ENCODE results near the gene PIK3R5.

PIK3R5 gene

DNA sequence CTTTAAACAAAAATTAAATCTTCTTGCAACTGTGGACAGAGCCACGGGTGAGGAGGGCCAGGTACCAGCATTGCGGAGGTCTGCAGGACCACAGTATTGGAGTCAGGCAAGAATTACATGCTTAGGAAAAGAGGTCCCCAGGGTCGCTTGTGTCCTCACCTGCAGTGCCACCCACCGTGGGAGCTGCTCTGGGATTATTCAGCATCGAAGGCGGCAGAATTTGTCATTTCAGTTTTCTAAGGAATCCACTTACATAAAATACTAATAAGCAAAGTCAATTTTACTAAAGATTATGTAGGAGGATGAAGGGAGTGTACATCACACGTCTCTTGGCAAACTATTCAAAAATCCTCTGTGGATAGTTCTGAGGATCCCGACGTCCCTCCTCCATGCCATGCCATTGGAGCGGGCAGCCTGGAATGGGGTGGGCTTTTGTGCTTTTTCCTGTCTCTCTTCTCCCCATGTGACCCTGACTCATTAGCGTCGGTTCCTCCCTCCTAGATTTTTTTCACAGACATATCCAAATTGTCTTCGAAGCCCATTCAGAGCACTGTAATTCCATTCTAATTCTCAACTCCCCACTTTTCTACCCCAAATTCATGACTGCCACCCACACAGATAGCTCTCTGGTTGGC is 95.0 kb downstream of the PIK3R5 start:
- Histone ChIP-seq H3K27ac (ENCODE audit: low read depth, low read length) (no peak overlapping the region), H3K4me2 (ENCODE audit: low read depth, low read length, poor library complexity, severe bottlenecking) (no peak overlapping the region), H3K79me2 (ENCODE audit: insufficient read depth, low read length) (no peaks in the 10 kb centered on the region), H3K9me2 (replicated peaks; ENCODE audit: insufficient read depth, low read length) (no peaks in the 10 kb centered on the region), H3K27me3 (ENCODE audit: low read length) (no peaks in the 10 kb centered on the region), H3K4me3 (ENCODE audit: insufficient read depth, low read length, poor library complexity, severe bottlenecking) (no peak overlapping the region), H2AFZ (ENCODE audit: low read depth, low read length, severe bottlenecking) (no peak overlapping the region), H3F3A (ENCODE audit: insufficient read depth) (no peaks in the 10 kb centered on the region), H3K9me3 (ENCODE audit: insufficient read depth, low read length) (no peaks in the 10 kb centered on the region), H4K20me1 (ENCODE audit: low read depth, low read length) (no peaks in the 10 kb centered on the region), H3K9ac (ENCODE audit: low read length) (no peak overlapping the region), H3K36me3 (ENCODE audit: low read length) (no peaks in the 10 kb centered on the region)
- no peak for TF ChIP-seq EZH2phosphoT487 (conservative IDR thresholded peaks at IDR 0.05; ENCODE audit: low read length)
- TF ChIP-seq, protein P1, sequence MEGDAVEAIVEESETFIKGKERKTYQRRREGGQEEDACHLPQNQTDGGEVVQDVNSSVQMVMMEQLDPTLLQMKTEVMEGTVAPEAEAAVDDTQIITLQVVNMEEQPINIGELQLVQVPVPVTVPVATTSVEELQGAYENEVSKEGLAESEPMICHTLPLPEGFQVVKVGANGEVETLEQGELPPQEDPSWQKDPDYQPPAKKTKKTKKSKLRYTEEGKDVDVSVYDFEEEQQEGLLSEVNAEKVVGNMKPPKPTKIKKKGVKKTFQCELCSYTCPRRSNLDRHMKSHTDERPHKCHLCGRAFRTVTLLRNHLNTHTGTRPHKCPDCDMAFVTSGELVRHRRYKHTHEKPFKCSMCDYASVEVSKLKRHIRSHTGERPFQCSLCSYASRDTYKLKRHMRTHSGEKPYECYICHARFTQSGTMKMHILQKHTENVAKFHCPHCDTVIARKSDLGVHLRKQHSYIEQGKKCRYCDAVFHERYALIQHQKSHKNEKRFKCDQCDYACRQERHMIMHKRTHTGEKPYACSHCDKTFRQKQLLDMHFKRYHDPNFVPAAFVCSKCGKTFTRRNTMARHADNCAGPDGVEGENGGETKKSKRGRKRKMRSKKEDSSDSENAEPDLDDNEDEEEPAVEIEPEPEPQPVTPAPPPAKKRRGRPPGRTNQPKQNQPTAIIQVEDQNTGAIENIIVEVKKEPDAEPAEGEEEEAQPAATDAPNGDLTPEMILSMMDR (IDR thresholded peaks at IDR 0.05; ENCODE audit: insufficient read depth, low read length, poor library complexity, severe bottlenecking) = no peak

DNA sequence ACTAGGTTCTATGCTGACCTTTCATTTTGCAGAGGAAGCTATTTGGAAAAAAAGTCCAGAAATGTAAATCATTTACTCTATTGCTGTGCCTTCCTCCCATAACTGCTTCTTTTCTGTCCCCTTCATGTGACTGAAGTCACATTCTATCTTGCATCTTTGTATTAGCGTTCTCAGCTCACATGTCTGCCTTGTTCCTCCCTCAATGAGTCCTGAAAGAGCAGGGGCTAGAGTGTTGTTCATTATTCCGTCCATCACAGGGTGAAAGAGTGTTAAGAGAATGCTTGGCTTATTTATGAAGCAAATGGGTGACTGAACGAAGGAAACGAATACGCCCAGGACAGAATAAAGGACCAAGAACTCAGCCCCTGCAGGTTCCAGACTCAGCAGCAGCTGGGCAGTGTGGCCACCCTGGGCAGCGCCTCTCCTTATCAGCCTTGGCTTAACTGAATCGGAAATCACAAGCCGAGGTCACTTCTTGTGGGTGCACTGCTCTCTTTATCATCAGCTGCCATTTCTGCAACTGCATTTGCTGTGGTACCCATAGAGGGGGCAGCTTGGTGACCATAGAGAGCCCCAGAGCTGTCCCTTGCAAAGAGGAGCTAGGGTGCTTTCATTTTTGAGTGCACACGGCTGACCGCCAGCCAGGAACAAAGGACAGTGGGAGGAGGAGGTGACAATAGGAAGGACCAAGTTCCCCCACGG is 96.2 kb downstream of the PIK3R5 start:
- Histone ChIP-seq H3F3A (ENCODE audit: insufficient read depth) (no peaks in the 10 kb centered on the region), H3K4me3 (ENCODE audit: insufficient read depth, low read length, poor library complexity, severe bottlenecking) (no peak overlapping the region), H3K9ac (ENCODE audit: low read length) (no peak overlapping the region), H3K9me2 (replicated peaks; ENCODE audit: insufficient read depth, low read length) (no peaks in the 10 kb centered on the region), H4K20me1 (ENCODE audit: low read depth, low read length) (no peaks in the 10 kb centered on the region), H3K9me3 (ENCODE audit: insufficient read depth, low read length) (no peaks in the 10 kb centered on the region), H3K27me3 (ENCODE audit: low read length) (no peaks in the 10 kb centered on the region), H2AFZ (ENCODE audit: low read depth, low read length, severe bottlenecking) (no peak overlapping the region), H3K4me2 (ENCODE audit: low read depth, low read length, poor library complexity, severe bottlenecking) (no peak overlapping the region), H3K79me2 (ENCODE audit: insufficient read depth, low read length) (no peaks in the 10 kb centered on the region), H3K36me3 (ENCODE audit: low read length) (no peaks in the 10 kb centered on the region), H3K27ac (ENCODE audit: low read depth, low read length) (no peak overlapping the region)
- TF ChIP-seq, protein P1 (IDR thresholded peaks at IDR 0.05; ENCODE audit: insufficient read depth, low read length, poor library complexity, severe bottlenecking) = no peak
- TF ChIP-seq EZH2phosphoT487 (conservative IDR thresholded peaks at IDR 0.05; ENCODE audit: low read length) = no peak

DNA sequence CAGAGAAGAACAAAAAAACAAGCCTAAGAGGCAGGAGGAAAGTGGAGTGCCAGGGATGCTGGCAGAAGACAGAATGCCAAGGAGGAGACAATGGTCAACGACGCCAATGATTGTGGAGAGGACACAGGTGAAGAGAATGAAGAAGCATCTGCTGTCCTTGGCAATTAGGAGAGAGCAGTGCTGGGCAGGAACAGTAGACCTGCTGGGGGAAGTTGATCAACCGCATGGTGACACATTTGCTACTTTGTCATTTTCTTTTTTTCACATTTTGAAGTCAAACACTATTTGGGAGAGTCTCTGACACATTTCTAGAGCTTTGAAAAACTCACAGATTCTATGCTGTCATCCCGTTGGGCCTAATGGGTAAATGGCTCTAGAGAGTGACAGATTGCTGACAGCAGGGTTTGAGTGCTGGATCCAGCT is 97.0 kb downstream of the PIK3R5 start:
- TF ChIP-seq, protein P1 (IDR thresholded peaks at IDR 0.05; ENCODE audit: insufficient read depth, low read length, poor library complexity, severe bottlenecking) = no peak
- no peak for TF ChIP-seq EZH2phosphoT487 (conservative IDR thresholded peaks at IDR 0.05; ENCODE audit: low read length)

More for the DNA sequence above, 97.0 kb downstream of the PIK3R5 start:
- H3K79me2 ChIP-seq (ENCODE audit: insufficient read depth, low read length) = no peaks in the 10 kb centered on the region
- H3K9me2 ChIP-seq (replicated peaks; ENCODE audit: insufficient read depth, low read length) = no peaks in the 10 kb centered on the region
- no peak overlapping the region for H3K4me3 ChIP-seq (ENCODE audit: insufficient read depth, low read length, poor library complexity, severe bottlenecking)
- H3K4me2 ChIP-seq (ENCODE audit: low read depth, low read length, poor library complexity, severe bottlenecking) = no peak overlapping the region
- no peak overlapping the region for H3K9ac ChIP-seq (ENCODE audit: low read length)
- H2AFZ ChIP-seq (ENCODE audit: low read depth, low read length, severe bottlenecking) = no peak overlapping the region
- H3K36me3 ChIP-seq (ENCODE audit: low read length) = no peaks in the 10 kb centered on the region
- H3K9me3 ChIP-seq (ENCODE audit: insufficient read depth, low read length) = no peaks in the 10 kb centered on the region
- H3K27me3 ChIP-seq (ENCODE audit: low read length) = no peaks in the 10 kb centered on the region
- H3F3A ChIP-seq (ENCODE audit: insufficient read depth) = no peaks in the 10 kb centered on the region
- no peaks in the 10 kb centered on the region for H4K20me1 ChIP-seq (ENCODE audit: low read depth, low read length)
- no peak overlapping the region for H3K27ac ChIP-seq (ENCODE audit: low read depth, low read length)

Measured in SU-DHL-6 (cell line).